Naive B cell (primary cell): ENCODE results near the gene TRERF1. TPM values are rescaled to one million over a fixed set of nuclear protein-coding genes. Genes with fewer than 3 reads are reported as not detected.

Experiments used
- ATAC-seq, 2 donors: fragments of 150-1000 bp; cut with Tn5 transposase; 2 replicates each; pipeline ENCODE4 v1.10.0; 2021; ENCODE audit warnings: low read depth in 2 of 2, mild to moderate bottlenecking in 2 of 2, moderate library complexity in 2 of 2
- DNase-seq: peaks from one replicate; pipeline ENCODE4 v3.0.0; 2022
- H3K27ac Mint-ChIP-seq, 6 donors: one replicate each; pipeline ENCODE4 v1.8.0; 2020 to 2022; ENCODE audit warnings: mild to moderate bottlenecking in 6 of 6, mixed read lengths in 6 of 6, moderate library complexity in 5 of 6, inconsistent platforms in 2 of 6
- H3K27me3 Mint-ChIP-seq, 3 donors: one replicate each; pipeline ENCODE4 v1.8.0; 2021 to 2022; ENCODE audit warnings: mixed read lengths in 3 of 3, mild to moderate bottlenecking in 1 of 3
- H3K36me3 Mint-ChIP-seq, 2 donors: one replicate each; pipeline ENCODE4 v1.8.0; 2020 to 2022; ENCODE audit warnings: mixed read lengths in 2 of 2, inconsistent platforms in 1 of 2, mild to moderate bottlenecking in 1 of 2
- H3K4me1 Mint-ChIP-seq, 3 donors: one replicate each; pipeline ENCODE4 v1.8.0; 2020 to 2022; ENCODE audit warnings: mixed read lengths in 3 of 3, inconsistent platforms in 1 of 3, mild to moderate bottlenecking in 1 of 3, moderate library complexity in 1 of 3
- H3K4me3 Mint-ChIP-seq, 8 donors: one replicate each; pipeline ENCODE4 v1.8.0; 2020 to 2022; ENCODE audit warnings: mild to moderate bottlenecking in 8 of 8, mixed read lengths in 8 of 8, moderate library complexity in 8 of 8, inconsistent platforms in 2 of 8
- H3K9me3 Mint-ChIP-seq, 7 donors: one replicate each; pipeline ENCODE4 v1.8.0; 2020 to 2022; ENCODE audit warnings: mixed read lengths in 7 of 7, mild to moderate bottlenecking in 5 of 7, inconsistent platforms in 2 of 7, moderate library complexity in 1 of 7
- polyA plus RNA-seq, 6 donors: library from polyadenylated mRNA; unstranded; fragments of 300-500 nt; fragmentation: Illumina TruSeq; gene quantifications; one replicate each; pipeline ENCODE4 v1.2.3, GENCODE V29; 2021; ENCODE audit warnings: low read depth in 6 of 6

TRERF1 gene
- polyA plus RNA-seq, 6 donors from 2014 or later = 0.07 to 0.13 (median 0.08) TPM; not detected in 3

GRCh38 chr6:42264852-42265390 lies 186.8 kb downstream of the TRERF1 start:
- no peak overlapping the region for H3K4me3 Mint-ChIP-seq
- H3K4me1 Mint-ChIP-seq = peaks cover 8 to 15% (median 9%) of the 10 kb centered on the region in 3 donors
- H3K9me3 Mint-ChIP-seq = no peaks in the 10 kb centered on the region
- H3K27me3 Mint-ChIP-seq = peaks cover 0 to 5% (median 0%) of the 10 kb centered on the region in 3 donors
- DNase-seq (no peak), ATAC-seq (no peak)
- no peaks in the 10 kb centered on the region for H3K36me3 Mint-ChIP-seq
- H3K27ac Mint-ChIP-seq = no peak overlapping the region

- no peaks in the 10 kb centered on the region for H3K36me3 Mint-ChIP-seq
- peaks cover 0 to 5% (median 0%) of the 10 kb centered on the region in 3 donors for H3K27me3 Mint-ChIP-seq
- DNase-seq (no peak), ATAC-seq (no peak)
- no peaks in the 10 kb centered on the region for H3K9me3 Mint-ChIP-seq
- H3K27ac Mint-ChIP-seq = no peak overlapping the region
- H3K4me1 Mint-ChIP-seq = peaks cover 2 to 9% (median 5%) of the 10 kb centered on the region in 3 donors
- H3K4me3 Mint-ChIP-seq = no peak overlapping the region
These were observed 187.4 kb downstream of the TRERF1 start for GRCh38 chr6:42264162-42264851.

DNA sequence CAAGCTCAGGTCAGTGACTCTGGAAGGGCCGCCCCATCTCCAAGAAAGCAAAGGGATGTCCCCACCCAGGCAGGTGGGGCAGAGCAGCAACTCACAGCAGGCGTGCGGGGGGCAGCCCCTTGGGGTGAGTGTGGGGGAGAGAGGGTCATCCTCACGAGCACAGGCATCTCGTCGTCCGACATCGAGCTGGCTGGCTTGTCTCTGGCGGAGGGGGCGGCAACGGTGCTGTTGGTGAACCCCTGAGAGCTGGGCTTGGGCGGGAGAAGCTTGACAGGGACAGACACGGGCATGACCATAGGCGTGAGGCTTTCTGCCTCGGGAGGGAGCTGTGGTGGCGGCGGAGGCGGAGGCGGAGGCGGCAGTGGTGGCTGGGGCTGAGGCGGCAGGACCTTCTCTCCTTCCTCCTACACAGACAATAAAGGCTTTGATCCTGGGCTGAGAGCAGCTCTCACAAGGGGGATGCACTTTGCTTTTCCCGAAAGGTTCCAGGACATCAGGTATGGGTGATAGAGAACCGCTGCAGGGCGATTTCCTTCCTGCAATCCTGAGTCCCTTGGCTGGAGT lies 188.5 kb downstream of the TRERF1 start:
- Mint-ChIP-seq H3K27ac (no peak overlapping the region), H3K4me1 (peaks cover 0 to 5% (median 4%) of the 10 kb centered on the region in 3 donors), H3K9me3 (no peaks in the 10 kb centered on the region), H3K36me3 (no peaks in the 10 kb centered on the region), H3K27me3 (peaks cover 0 to 5% (median 0%) of the 10 kb centered on the region in 3 donors), H3K4me3 (no peak overlapping the region)
- ATAC-seq (no peak), DNase-seq (no peak)

DNA sequence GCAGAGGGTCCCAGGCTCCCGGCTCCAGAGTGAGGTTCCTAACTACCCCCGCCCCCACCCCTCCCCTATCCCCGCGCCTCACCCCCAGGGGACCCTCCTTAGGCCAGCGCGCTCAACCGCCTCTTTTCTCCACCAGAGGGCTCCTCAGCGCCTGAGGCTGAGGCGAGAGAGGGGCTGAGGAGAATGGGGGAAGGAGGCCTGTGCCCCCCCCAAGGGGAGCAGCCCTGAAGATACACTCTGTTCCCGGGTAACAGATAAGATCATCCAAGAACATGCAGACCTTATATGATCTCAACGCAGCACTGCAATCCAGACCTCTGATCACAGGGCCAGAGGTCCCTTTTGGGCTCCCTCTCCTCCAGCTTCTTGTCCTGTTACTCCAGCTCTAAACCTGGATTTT lies 190.8 kb downstream of the TRERF1 start:
- ATAC-seq = peak; percentile 23 to 35
- H3K4me1 Mint-ChIP-seq = no peaks in the 10 kb centered on the region
- H3K4me3 Mint-ChIP-seq = no peak overlapping the region
- peaks cover 0 to 4% (median 0%) of the 10 kb centered on the region in 3 donors for H3K27me3 Mint-ChIP-seq
- no peaks in the 10 kb centered on the region for H3K9me3 Mint-ChIP-seq
- DNase-seq = peak; percentile 3
- H3K36me3 Mint-ChIP-seq = no peaks in the 10 kb centered on the region
- H3K27ac Mint-ChIP-seq = no peak overlapping the region

GRCh38 chr6:42260396-42260888 lies 191.3 kb downstream of the TRERF1 start:
- no peak for DNase-seq
- peak overlapping the region in 1 of 6 donors; percentile 21 for H3K27ac Mint-ChIP-seq
- H3K36me3 Mint-ChIP-seq = no peaks in the 10 kb centered on the region

DNA sequence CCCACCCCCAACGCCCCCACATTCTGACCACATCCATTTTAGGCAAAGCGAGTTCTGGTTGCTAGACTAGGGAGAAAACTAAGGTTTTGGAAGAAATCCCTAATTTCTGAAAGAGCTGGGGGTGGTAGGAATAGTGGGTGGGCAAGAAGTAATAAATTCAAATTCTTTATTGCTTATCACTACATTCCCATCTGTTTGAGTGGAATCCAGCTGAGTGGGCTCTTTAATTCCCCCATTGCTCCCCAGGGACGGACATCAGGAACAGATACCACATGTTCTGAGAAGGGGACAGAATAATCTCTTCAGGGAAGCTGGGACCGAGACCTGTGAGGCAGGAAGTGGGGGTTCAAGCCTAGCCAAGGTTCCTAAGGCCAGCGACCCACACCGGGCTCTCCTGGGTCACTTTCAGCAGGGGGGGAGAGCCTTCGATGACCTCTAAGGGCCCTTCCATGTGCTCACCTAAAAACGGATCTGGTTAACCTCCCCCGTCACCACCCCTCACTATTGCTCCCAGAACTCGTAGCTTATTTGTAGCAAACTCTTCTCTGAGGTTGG lies 191.8 kb downstream of the TRERF1 start:
- Mint-ChIP-seq H3K9me3 (no peaks in the 10 kb centered on the region), H3K27me3 (no peaks in the 10 kb centered on the region), H3K4me1 (no peaks in the 10 kb centered on the region), H3K4me3 (no peak overlapping the region), H3K36me3 (no peaks in the 10 kb centered on the region), H3K27ac (no peak overlapping the region)
- DNase-seq = no peak
- ATAC-seq = no peak

More at GRCh38 chr6:42260396-42260888, 191.3 kb downstream of the TRERF1 start:
- no peak for ATAC-seq
- Mint-ChIP-seq H3K27me3 (no peaks in the 10 kb centered on the region), H3K4me3 (no peak overlapping the region), H3K9me3 (no peaks in the 10 kb centered on the region), H3K4me1 (no peaks in the 10 kb centered on the region)

DNA sequence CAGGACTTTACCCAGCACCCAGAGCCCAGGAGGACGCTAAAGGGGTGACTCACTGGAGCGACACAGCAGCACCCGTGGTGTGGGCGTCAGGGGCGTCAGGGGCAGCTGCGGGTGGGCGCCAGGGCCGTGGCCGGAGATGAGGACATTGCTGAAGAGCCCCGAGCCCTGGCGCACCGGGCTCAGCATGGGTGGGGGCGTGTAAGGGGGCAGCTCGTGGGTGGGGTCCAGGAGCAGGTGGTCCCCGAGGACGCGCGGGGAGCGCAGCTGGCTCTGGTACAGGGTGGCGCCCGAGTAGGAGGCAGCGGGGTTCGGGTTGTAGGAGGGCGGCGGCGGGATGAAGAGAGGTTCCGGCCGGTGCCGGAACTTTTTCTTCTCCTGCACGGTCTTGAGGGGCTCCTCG lies 192.4 kb downstream of the TRERF1 start:
- H3K27me3 Mint-ChIP-seq = peaks cover 0 to 3% (median 0%) of the 10 kb centered on the region in 3 donors
- no peak for DNase-seq
- no peak for ATAC-seq
- no peaks in the 10 kb centered on the region for H3K4me1 Mint-ChIP-seq
- H3K4me3 Mint-ChIP-seq = peak overlapping the region in 1 of 8 donors; percentile 65
- H3K27ac Mint-ChIP-seq = no peak overlapping the region
- no peaks in the 10 kb centered on the region for H3K36me3 Mint-ChIP-seq
- no peaks in the 10 kb centered on the region for H3K9me3 Mint-ChIP-seq

GRCh38 chr6:42257614-42258013 lies 194.1 kb downstream of the TRERF1 start:
- H3K36me3 Mint-ChIP-seq = no peaks in the 10 kb centered on the region
- ATAC-seq (no peak), DNase-seq (no peak)
- peaks cover 0 to 3% (median 0%) of the 10 kb centered on the region in 3 donors for H3K27me3 Mint-ChIP-seq
- no peak overlapping the region for H3K4me3 Mint-ChIP-seq
- no peaks in the 10 kb centered on the region for H3K4me1 Mint-ChIP-seq
- H3K27ac Mint-ChIP-seq = no peak overlapping the region
- H3K9me3 Mint-ChIP-seq = no peaks in the 10 kb centered on the region

- Mint-ChIP-seq H3K27me3 (peaks cover 0 to 3% (median 0%) of the 10 kb centered on the region in 3 donors), H3K4me1 (no peaks in the 10 kb centered on the region), H3K36me3 (no peaks in the 10 kb centered on the region), H3K4me3 (no peak overlapping the region), H3K27ac (no peak overlapping the region), H3K9me3 (no peaks in the 10 kb centered on the region)
- DNase-seq (no peak), ATAC-seq (no peak)
These were observed 194.7 kb downstream of the TRERF1 start for GRCh38 chr6:42257063-42257462.

DNA sequence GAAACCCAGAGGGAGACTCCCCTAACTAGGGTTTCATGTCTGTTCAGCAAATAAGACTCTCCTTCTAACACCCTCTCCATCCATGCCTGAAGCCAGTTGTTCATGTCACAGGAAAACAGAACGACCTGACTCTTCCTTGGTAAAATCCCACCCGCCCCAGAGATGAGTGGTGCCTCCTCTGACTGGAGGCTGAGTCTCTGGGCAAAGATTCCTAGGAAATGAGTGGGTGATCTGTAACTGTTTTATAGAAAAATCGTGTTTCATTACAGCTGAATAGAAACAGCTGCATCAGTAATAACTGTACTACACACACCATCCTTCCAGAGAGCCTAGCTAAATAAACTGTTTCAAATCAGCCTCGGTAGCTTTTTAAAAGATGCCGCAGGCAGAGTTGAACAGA lies 196.7 kb downstream of the TRERF1 start:
- peaks cover 0 to 3% (median 0%) of the 10 kb centered on the region in 3 donors for H3K27me3 Mint-ChIP-seq
- no peaks in the 10 kb centered on the region for H3K36me3 Mint-ChIP-seq
- H3K4me3 Mint-ChIP-seq = no peak overlapping the region
- H3K27ac Mint-ChIP-seq = no peak overlapping the region
- no peaks in the 10 kb centered on the region for H3K4me1 Mint-ChIP-seq
- ATAC-seq (no peak), DNase-seq (no peak)
- H3K9me3 Mint-ChIP-seq = no peaks in the 10 kb centered on the region

- H3K27ac Mint-ChIP-seq = no peak overlapping the region
- no peaks in the 10 kb centered on the region for H3K36me3 Mint-ChIP-seq
- H3K27me3 Mint-ChIP-seq = peaks cover 0 to 3% (median 0%) of the 10 kb centered on the region in 3 donors
- ATAC-seq (no peak), DNase-seq (no peak)
- no peaks in the 10 kb centered on the region for H3K4me1 Mint-ChIP-seq
- no peak overlapping the region for H3K4me3 Mint-ChIP-seq
- no peaks in the 10 kb centered on the region for H3K9me3 Mint-ChIP-seq
These were observed 197.2 kb downstream of the TRERF1 start for GRCh38 chr6:42254505-42254904.

GRCh38 chr6:42251911-42252637 lies 199.7 kb downstream of the TRERF1 start:
- H3K27me3 Mint-ChIP-seq = peaks cover 0 to 3% (median 0%) of the 10 kb centered on the region in 3 donors
- no peaks in the 10 kb centered on the region for H3K36me3 Mint-ChIP-seq
- no peaks in the 10 kb centered on the region for H3K4me1 Mint-ChIP-seq
- no peaks in the 10 kb centered on the region for H3K9me3 Mint-ChIP-seq
- no peak for ATAC-seq
- no peak overlapping the region for H3K4me3 Mint-ChIP-seq
- H3K27ac Mint-ChIP-seq = peak overlapping the region in 2 of 6 donors; percentile 20 to 52
- no peak for DNase-seq

DNA sequence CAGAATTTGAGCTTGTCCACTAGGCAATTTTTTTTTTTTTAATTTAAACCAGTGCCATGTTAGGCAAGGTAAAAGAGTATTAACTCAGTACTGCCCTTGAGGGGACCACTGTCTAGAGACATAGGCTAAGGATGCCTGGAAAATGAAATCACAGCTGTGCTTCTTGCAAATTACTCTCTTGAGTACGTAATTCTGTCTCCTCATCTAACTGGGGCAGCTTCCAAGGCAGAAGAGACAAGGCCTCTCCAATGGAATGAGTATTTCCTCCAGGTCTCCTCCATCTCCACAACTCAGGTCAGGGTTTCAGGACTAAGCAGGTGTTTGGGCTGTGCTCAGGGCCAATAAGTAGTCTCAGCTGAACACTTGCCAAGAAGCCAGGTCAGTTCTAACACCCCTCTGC lies 200.2 kb downstream of the TRERF1 start:
- H3K36me3 Mint-ChIP-seq = no peaks in the 10 kb centered on the region

More for the DNA sequence above, 200.2 kb downstream of the TRERF1 start:
- DNase-seq (no peak), ATAC-seq (no peak)
- no peak overlapping the region for H3K4me3 Mint-ChIP-seq
- no peak overlapping the region for H3K27ac Mint-ChIP-seq
- H3K9me3 Mint-ChIP-seq = no peaks in the 10 kb centered on the region
- H3K27me3 Mint-ChIP-seq = peaks cover 0 to 3% (median 0%) of the 10 kb centered on the region in 3 donors
- no peaks in the 10 kb centered on the region for H3K4me1 Mint-ChIP-seq
